Measurements from ENCODE around the gene ESR2.
"Not testable (repeated sequence)": the region's sequence is repeated elsewhere in the genome, so short reads cannot be mapped to it uniquely, and the experiment has no call there.

ESR2 gene

DNA sequence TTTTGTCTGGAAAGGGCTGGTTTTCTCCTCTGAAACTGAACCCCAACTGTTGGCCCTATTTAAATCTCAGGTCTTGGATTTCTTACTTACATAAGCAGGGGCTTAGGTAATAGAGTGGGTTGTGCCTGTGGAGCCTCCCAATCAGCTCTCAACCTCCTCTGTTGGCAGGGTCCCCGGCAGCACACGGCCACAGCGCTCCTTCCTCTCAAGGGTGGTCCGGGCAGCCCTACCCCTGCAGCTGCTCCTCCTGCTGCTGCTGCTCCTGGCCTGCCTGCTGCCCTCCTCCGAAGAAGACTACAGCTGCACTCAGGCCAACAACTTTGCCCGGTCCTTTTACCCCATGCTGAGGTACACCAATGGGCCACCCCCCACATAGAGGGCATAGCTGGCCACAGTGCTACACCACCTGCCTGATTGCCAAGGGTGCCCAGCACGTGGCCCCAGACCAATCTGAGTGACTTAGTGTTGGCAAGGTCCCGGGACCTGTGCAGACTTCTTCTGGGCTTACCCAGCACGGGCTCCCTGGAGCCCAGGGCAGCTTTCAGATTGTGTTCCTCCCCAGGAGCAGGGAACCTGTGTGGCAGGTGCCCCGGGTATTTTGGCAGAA is 68.9 kb downstream of the ESR2 start:
- in situ Hi-C loops (cut with MboI; ENCODE audit: low sequenced_read_pairs): no loop called here

DNA sequence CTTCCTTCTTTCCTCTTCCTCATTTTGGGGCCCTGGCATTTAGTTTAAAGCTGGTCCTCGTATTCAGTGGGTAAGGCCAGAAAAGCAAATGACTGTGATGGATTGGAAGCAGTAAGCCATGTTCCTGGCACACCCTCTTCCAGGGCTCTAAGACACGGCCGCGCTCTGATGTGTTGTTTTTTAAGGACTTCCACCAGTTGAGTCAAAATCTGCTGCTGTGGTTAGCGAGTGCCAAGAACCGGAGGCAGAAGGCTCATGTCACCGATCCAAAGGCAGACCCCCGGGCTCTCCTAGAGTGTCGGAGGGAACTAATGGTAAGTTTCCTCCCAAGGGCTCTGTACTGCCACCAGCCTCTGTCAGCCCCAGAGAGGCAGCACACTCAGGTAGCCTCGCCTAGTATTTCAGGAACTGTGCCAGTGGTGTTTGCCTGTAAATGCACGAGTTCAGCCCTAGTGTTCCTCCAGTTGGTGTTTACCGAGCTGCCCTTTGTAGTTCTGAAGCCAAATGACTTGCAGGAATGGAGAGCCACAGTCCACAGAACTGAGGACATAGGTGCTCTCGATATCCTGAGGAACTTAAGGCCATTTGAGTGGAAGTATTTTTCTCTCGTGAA is 72.7 kb downstream of the ESR2 start:
- in situ Hi-C loops (cut with MboI; ENCODE audit: low sequenced_read_pairs): no loop called here

DNA sequence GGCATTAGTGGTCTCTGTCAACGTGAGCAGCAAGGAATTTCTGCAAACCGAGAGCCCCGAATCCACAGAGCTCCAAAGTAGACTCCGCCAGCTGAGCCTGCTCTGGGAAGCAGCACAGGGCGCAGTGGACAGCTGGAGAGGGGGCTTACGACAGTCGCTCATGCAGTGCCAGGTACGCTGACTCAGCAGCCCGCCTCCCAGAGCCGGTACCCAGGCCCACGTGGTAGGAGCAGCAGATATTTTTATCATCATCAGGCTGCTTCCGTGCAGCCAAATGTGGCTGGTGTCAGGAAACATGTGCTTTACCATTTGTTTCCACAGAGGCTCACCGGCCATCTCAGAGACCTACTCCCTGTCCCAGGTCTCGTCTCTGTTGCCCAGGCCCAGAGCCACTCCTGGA is 73.7 kb downstream of the ESR2 start:
- in situ Hi-C loops (cut with MboI; ENCODE audit: low sequenced_read_pairs): no loop called here

DNA sequence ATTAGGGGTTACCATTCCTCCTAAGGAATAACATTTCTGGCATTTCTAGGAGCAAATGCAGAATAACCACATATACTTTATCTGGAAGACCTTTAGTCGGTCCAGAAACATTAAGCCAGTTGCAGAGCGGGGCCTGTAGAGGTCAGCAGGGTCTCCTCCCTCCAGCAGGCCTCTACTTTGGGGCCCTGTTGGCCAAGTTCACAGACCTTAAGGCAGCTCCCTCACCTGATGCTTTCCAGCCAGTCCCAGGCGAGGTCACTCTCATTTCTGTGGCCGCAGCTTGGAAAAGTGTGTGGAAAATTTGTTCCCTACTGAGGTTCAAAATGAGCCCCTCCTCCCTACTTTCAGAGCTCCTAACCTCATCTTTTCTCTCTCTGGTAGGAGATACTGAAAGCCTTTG is 74.1 kb downstream of the ESR2 start:
- in situ Hi-C loops (cut with MboI; ENCODE audit: low sequenced_read_pairs): no loop called here

DNA sequence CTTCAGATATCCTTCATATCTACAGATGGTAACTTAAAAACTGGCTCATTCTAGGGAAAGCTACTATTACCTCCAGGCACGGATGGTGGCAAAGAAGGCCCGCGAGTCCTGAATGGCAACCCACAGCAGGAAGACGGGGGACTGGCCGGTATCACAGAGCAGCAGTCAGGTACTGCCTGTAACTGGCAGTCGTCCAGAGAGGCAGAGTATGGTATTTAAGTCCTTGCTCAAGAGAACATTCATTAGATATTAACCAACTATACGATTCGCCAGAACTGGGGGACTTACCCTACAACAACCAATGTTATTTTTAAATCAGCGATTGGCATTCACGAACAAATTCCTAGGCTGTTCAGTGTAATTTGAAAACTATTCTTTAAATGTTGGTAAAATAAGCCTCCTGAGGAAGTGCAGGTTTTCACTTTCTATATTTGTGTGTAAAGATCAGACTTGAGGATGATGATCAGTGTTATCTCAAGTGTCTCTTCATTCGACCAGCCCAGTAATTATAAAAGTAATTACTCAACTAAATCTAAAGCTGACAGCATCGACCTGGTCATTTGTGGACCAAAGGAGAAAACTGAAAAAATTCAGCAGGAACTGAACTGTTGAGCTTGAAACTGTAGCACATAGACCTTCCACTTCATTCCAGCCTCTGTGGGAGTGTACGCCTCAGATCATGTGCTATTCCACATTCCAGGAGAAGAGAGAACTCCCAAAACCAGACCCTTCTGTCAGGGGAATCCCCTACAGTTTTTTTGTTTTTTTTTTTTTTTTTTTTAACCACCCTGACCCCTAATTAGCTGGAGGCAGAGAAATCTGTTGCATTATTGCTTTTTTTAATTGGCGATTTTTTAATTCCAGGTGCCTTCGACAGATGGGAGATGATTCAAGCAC is 75.6 kb downstream of the ESR2 start:
- in situ Hi-C loops (cut with MboI; ENCODE audit: low sequenced_read_pairs): no loop called here

DNA sequence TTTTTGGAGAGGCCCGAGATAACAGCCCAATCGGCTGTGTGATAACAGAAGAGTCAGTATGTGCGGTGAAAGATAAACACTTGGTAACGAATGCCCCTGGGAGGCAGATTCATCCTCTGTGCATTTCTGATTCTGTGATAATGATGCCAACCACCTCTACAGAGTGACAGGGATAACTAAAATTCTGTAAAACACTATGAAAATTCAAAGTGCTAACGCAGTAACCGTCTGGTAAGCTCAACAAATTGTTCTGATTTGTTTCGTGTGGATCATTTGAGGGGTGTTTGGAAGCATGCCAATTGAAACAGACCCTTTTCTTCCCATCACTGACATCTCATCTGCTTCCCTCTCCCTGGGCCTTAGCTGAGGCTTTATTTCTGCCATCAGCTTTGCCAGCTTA is 76.3 kb downstream of the ESR2 start:
- in situ Hi-C loops (cut with MboI; ENCODE audit: low sequenced_read_pairs): no loop called here

DNA sequence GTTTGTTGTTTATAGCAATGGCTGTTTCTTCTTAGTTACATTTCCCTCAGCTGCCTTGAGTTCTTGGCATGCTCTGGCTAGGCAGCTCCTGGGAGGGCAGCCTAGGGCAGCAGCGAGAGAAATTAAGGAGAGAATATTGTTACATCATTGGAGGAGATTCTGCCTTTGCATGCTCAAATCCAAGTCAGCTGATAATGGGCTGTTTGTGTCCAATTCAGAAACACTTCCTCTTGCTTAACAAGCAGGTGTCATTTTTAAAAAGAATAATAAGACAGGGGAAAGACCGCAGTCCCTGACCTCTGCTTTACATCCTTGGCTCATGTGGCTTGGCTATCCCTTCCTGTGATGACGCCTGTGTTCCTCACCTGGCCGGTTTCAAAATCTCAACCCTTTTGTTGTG is 76.9 kb downstream of the ESR2 start:
- in situ Hi-C loops (cut with MboI; ENCODE audit: low sequenced_read_pairs): no loop called here

DNA sequence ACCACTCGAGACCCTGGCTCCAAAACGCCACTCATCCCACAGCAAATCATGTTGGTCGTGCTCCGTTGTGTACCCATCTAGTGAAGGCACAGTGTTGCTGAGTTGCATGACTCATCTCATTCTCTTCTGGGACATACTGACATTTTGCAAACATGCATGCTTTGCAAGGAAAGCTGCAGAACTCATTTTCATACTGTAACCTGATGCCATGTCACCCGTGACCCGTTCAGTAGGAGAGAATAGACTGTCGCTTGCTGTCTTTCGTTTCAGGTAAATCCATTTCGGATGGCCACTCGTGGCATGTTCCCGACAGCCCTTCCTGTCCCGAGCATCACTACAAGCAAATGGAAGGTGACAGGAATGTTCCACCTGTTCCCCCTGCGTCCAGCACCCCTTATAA is 78.2 kb downstream of the ESR2 start:
- in situ Hi-C loops (cut with MboI; ENCODE audit: low sequenced_read_pairs): no loop called here

DNA sequence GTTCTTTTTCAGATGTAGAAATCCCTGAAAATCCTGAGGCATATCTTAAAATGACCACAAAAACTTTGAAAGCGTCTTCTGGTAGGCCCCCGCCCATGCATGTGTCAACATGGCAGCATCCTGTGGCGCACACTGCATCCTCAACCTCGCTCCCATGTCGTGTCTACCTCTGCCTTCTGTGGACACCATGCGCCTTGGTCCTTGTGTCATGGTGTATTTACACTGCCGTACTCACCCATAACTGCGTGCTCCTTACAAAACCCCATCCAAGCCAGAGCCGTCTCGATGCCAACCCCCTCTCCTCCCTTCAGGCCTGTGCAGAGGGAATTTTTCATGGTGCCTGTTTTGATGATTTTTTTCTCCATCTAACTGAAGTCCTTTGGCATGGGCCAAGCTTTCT is 78.9 kb downstream of the ESR2 start:
- in situ Hi-C loops (cut with MboI; ENCODE audit: low sequenced_read_pairs): no loop called here

DNA sequence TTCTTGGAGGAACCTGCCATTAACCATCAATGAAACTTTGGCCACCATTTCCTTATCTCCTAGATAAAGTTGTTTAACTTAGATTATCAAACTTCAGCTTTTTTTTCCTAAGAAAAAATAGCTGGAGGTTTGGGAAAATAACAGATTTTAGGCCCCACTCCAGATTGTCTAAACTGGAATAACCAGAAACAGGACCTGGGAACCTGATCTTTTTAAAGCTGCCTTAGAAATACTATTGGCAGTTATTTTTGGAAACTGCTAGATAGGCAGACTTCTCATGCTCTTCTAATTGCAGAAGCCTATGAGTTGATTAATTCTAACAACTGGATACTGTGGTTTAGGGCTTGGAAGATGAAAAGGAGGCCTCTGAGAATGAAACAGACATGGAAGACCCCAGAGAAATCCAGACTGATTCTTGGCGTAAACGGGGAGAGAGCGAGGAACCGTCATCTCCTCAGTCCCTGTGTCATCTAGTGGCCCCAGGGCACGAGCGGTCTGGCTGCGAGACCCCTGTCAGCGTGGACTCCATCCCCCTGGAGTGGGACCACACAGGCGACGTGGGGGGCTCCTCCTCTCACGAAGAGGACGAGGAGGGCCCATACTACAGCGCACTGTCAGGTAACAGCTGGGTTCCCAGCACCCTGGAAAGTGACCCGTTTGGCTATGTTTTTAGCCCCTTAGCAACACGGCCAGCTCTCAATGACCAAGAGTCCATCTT is 80.2 kb downstream of the ESR2 start:
- in situ Hi-C loops (cut with MboI; ENCODE audit: low sequenced_read_pairs): no loop called here

DNA sequence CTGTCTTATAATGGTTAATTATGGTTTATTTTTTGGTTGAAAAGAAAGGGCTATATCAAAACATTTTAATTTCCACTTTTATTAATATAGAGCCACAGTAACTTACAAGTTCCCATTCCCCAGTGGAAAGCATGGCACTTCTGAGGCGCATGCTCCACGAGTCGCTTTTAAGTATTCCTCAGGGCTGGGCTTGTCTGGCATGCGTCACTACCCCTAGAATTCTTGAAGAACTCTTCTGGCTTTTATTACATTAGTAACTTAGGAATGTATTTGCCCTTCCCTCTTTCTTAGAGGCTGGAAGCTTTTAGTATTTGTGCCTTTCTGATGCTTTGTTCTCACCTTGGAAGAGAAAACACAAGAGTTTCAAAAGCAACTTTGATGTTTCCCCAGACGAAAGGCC is 81.1 kb downstream of the ESR2 start:
- in situ Hi-C loops (cut with MboI; ENCODE audit: low sequenced_read_pairs): no loop called here

DNA sequence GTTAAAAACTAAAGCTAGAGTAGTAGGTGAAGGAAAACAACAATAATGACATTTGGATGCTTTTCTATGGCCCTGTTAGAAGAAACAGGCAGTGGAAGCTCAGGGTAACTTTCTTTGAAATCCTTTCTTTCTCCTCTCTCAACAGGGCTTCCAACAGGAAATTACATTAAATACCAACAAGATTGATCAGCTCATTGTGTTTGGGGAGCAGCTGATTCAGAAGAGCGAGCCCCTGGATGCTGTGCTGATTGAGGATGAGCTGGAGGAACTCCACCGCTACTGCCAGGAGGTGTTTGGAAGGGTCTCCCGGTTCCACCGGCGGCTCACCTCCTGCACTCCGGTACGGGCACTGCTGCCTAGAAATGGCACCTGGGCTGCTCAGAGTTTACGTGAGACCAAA is 81.5 kb downstream of the ESR2 start:
- in situ Hi-C loops (cut with MboI; ENCODE audit: low sequenced_read_pairs): no loop called here

DNA sequence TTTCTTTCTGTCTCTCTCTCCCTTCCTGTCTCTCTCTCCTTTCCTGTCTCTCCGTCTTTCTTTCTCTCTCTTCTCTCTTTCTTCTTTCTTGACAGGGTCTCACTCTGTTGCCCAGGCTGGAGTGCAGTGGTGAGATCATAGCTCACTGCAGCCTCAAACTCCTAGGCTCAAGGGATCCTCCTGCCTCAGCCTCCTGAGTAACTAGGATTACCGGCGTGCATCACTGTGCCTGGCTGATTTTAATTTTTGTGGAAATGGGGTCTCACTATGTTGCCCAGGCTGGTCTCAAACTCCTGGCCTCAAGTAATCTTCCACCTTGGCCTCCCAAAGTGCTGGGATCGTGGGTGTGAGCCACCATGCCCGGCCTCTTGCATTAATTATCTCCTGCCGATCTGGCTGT is 83.3 kb downstream of the ESR2 start:
- in situ Hi-C loops (cut with MboI; ENCODE audit: low sequenced_read_pairs): not testable (repeated sequence)

DNA sequence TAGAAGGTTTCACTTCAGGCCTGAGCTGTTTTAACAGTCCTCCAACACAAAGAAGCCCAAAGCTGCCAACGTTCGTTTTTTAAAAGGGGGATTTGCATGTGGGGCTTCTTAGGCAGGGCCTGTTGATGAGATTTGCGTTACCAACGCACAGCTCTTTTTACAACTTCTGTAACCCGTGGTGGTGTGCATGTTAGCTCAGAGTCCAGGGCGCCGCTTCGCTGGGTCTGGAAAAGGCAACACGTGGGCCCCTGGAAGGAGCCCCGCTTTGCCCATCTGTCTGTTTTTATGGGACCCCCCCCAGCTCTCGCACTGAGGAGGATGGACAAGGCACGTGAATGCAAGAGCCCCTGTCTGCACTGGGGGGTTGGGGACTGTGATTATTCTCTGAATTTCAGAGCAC is 84.0 kb downstream of the ESR2 start:
- in situ Hi-C loops (cut with MboI; ENCODE audit: low sequenced_read_pairs): no loop called here

DNA sequence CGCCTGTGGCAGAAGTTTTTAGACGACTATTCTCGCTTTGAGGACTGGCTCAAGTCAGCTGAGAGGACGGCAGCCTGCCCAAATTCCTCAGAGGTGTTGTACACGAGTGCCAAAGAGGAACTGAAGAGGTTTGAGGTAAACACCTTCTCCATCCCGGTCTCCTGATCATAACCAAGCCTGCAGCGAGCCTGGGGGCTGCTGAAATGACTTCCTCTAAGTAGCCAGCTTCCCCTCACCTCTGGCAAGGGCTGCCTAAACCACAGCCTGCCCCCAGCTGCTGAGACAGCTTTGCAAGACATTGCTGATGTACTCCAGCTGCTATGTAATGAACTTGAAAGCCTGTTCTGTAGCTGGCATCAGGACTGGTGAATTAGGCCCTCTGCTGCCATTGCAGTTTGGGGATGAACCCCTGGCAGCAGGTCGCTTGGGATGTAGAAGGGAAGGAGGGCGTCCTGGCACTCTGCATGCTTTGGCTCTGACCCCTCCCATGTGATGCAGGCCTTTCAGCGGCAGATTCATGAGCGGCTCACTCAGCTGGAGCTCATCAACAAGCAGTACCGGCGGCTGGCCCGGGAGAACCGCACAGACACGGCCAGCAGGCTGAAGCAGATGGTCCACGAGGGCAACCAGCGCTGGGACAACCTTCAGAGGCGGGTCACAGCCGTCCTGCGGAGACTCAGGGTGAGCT is 84.6 kb downstream of the ESR2 start:
- in situ Hi-C loops (cut with MboI; ENCODE audit: low sequenced_read_pairs): no loop called here

DNA sequence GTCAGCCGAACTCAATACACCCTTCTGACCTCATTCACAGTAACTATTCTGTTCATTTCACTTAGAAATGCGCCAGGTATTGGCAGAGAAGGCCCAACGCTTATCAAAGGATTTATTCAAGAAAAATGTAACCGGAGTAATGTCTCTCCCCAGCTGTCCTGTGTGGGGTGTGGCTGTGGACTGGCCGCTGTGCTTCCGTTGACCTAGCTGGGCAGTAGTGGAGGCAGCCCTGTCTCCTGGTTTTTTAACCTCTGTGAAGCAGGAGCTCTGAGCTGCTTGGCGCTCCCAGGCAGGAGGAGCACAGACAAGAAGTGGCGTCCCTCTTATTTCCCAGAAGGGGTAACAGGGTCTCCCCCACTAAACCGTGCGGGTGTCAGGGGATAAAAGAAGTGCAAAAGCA is 85.2 kb downstream of the ESR2 start:
- in situ Hi-C loops (cut with MboI; ENCODE audit: low sequenced_read_pairs): no loop called here

DNA sequence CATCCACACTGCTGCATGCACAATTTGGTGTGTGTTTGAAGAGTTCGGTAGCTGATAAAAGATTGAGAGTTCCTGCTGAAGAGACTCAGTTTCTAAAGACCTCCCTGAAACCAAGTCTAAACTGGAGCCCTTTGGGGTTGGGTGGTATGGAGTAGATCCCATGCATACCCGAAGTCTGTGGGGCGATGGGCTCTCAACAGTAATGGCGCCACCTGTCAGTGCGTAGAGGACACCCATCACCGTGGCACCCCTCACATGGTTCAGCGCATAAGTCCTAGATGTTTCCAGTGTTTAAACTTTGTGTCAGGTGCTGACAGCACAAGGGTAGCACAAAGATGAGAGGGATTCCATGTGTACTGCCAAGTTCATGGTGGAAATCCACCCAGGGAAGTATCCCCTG is 85.9 kb downstream of the ESR2 start:
- in situ Hi-C loops (cut with MboI; ENCODE audit: low sequenced_read_pairs): no loop called here

DNA sequence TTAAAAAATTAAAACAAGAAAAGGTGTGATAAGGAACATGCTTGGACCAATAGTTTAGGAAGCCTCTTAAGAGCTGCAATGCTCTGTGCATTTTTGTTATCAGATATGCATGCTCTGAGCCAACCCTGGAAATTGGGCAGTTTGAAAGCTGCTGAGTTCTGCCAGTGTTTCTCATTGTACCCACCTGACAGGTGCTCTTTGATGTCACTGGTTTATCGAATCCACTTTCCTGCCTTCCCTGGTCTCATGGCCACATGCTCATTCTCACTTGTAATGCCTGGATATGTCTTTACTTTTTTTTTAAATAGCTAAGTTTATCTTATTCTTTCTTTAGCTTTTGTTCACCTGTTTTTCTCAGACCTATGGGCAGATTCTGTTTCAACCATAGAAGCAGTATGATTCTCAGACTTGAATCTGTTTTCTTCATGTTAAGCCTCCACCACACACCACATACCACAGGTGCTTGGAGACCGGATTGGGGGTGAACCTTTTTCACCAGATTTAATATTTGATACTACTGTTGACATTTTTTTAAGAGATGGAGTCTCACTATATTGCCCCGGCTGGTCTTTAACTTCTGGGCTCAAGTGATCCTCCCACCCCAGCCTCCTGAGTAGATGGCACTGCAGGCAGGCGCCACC is 90.7 kb downstream of the ESR2 start:
- in situ Hi-C loops (cut with MboI; ENCODE audit: low sequenced_read_pairs): no loop called here

DNA sequence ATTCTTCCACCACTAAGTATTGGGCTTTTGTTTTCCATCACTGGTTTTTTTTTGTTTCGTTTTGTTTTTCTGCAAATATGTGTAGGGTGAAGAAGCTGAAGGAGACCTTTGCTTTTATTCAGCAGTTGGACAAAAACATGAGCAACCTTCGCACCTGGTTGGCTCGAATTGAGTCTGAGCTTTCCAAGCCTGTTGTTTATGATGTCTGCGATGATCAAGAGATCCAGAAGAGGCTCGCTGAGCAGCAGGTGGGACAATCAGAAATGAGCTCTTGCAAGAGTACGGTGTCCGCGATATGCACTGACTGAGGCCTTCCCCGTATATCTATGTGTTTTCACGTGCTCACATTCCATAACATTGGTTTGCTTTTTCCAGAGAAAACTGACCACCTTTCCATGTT is 91.5 kb downstream of the ESR2 start:
- in situ Hi-C loops (cut with MboI; ENCODE audit: low sequenced_read_pairs): no loop called here

DNA sequence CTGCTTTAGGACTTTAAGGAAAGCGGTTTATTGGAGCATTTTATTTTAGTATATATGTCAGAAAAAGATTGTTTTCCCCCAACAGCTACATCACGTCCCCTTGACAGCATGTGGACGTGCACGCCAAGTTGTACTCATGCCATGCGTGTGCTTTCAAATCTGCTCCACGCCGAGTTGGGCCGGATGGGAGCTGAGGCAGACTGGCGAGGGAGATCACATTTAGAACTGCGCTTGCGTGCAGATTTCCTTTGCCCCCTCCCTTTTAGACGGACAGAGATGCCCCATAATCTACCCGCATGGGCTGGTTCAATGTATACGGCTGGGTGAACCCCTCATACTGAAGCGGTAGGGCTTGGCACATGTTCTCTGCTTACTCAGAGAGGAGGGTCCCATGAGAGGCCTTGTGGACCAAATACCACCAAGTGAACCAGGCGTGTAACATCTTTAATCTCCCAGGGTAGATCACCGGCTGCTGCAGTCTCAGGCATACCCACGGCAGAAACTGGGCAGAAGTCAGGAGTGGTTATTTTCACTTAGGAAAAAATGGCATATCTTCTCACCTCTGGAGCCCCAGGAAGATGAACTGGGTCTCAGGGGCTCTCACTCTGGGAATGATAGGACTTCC is 92.1 kb downstream of the ESR2 start:
- in situ Hi-C loops (cut with MboI; ENCODE audit: low sequenced_read_pairs): no loop called here
